ENCODE data around the gene SRL. TPM values are rescaled to one million over a fixed set of nuclear protein-coding genes. Genes with fewer than 3 reads are reported as not detected.

The SRL gene
- total RNA-seq, 1 experiment from 2014 or later = not detected

DNA sequence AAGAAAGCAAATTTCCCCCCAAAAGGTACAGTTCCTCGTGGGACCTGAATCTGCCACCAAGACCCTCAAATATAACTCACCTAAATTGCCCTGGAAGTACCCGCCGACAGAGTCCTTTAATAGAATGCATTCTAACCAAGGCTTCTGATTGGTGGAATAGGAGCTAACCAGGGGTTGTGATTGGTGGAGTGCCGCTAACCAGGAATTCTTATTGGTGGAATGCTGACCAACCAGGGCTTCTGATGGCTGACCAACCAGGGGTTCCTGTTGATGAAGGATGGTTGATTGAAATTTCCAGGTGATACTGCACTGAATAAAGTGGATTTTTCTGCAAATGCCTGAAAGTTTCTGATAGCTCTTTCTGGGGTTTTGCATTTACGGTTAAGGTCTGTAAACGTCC lies 24.5 kb upstream of the SRL start:
- no peak overlapping the region for H3K4me2 ChIP-seq (ENCODE audit: low read length)
- no peak overlapping the region for H3K4me3 ChIP-seq (ENCODE audit: low read length)
- H3K9me3 ChIP-seq (ENCODE audit: low read length) = no peaks in the 10 kb centered on the region
- ATAC-seq (no peak), DNase-seq (peak; percentile 21)
- H3F3A ChIP-seq (ENCODE audit: low read length, unreplicated experiment) = no peaks in the 10 kb centered on the region
- peaks cover 5% of the 10 kb centered on the region; the same call in 1 of the 2 replicates for H4K20me1 ChIP-seq (ENCODE audit: low read length)
- peaks cover 86% of the 10 kb centered on the region for H3K79me2 ChIP-seq (ENCODE audit: low read length)
- POLR2A ChIA-PET (ENCODE audit: unreplicated experiment) = no interaction called here
- H3K36me3 ChIP-seq (ENCODE audit: low read depth, low read length) = peaks cover 11% of the 10 kb centered on the region; the same call in 1 of the 2 replicates
- intact Hi-C loops (cut with micrococcal nuclease) = no loop called here
- H3K4me1 ChIP-seq (ENCODE audit: insufficient read depth, low read length) = peaks cover 12% of the 10 kb centered on the region
- CTCF ChIA-PET = no interaction called here
- TF ChIP-seq EZH2phosphoT487 (IDR thresholded peaks at IDR 0.05; ENCODE audit: borderline replicate concordance, low read length) (no peak), EZH2 (IDR thresholded peaks at IDR 0.05; ENCODE audit: low read length, unreplicated experiment) (no peak), CTCF (conservative IDR thresholded peaks at IDR 0.05; ENCODE audit: low read depth, low read length) (no peak)
- no peak overlapping the region for H3K9ac ChIP-seq (ENCODE audit: low read length)
- H3K27me3 ChIP-seq (ENCODE audit: low read length) = no peaks in the 10 kb centered on the region
- no peak overlapping the region for H3K27ac ChIP-seq (ENCODE audit: low read length)
- no peaks in the 10 kb centered on the region for H3K9me2 ChIP-seq (replicated peaks; ENCODE audit: low read length)
- no TSS peak for BruUV-seq (replicated peaks)
- H2AFZ ChIP-seq (ENCODE audit: low read length) = no peak overlapping the region

GRCh38 chr16:4265676-4266075 lies 23.8 kb upstream of the SRL start:
- Histone ChIP-seq H3F3A (ENCODE audit: low read length, unreplicated experiment) (no peaks in the 10 kb centered on the region), H3K4me3 (ENCODE audit: low read length) (no peak overlapping the region), H4K20me1 (ENCODE audit: low read length) (peaks cover 5% of the 10 kb centered on the region; the same call in 1 of the 2 replicates), H3K4me1 (ENCODE audit: insufficient read depth, low read length) (peaks cover 6% of the 10 kb centered on the region), H3K9ac (ENCODE audit: low read length) (no peak overlapping the region), H3K9me2 (replicated peaks; ENCODE audit: low read length) (no peaks in the 10 kb centered on the region), H2AFZ (ENCODE audit: low read length) (no peak overlapping the region), H3K9me3 (ENCODE audit: low read length) (no peaks in the 10 kb centered on the region), H3K36me3 (ENCODE audit: low read depth, low read length) (peaks cover 11% of the 10 kb centered on the region; the same call in 1 of the 2 replicates), H3K4me2 (ENCODE audit: low read length) (no peak overlapping the region), H3K27me3 (ENCODE audit: low read length) (no peaks in the 10 kb centered on the region), H3K79me2 (ENCODE audit: low read length) (peaks cover 79% of the 10 kb centered on the region), H3K27ac (ENCODE audit: low read length) (no peak overlapping the region)
- no peak for ATAC-seq
- ChIA-PET CTCF (no interaction called here), POLR2A (ENCODE audit: unreplicated experiment) (no interaction called here)
- no TSS peak for BruUV-seq (replicated peaks)
- TF ChIP-seq CTCF (conservative IDR thresholded peaks at IDR 0.05; ENCODE audit: low read depth, low read length) = no peak
- TF ChIP-seq EZH2 (IDR thresholded peaks at IDR 0.05; ENCODE audit: low read length, unreplicated experiment) = no peak
- TF ChIP-seq EZH2phosphoT487 (IDR thresholded peaks at IDR 0.05; ENCODE audit: borderline replicate concordance, low read length) = no peak
- DNase-seq = no peak
- intact Hi-C loops (cut with micrococcal nuclease) = no loop called here

DNA sequence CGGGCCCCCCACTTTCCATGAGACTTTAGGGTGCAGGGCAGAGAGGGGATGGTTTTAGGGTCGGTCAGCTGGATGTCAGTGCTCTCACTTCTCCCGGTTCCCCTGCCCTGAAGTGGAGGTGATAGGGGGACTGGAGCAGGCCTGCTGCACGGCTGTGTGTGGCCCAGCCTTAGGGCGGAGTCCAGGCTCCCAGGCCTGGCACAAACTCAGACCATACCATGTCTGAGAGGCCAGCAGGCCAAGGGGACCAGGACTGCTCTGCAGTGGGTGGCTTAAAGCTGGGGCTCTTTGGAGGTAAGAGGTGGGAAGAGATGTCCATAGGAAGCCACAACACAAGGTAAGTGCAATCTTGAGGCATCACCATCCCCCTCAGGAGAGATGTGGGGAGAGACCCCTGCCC lies 22.7 kb upstream of the SRL start:
- DNase-seq = no peak
- POLR2A ChIA-PET (ENCODE audit: unreplicated experiment) = no interaction called here
- no peaks in the 10 kb centered on the region for H3K4me1 ChIP-seq (ENCODE audit: insufficient read depth, low read length)
- no peaks in the 10 kb centered on the region for H3K9me3 ChIP-seq (ENCODE audit: low read length)
- CTCF ChIA-PET = no interaction called here
- H3F3A ChIP-seq (ENCODE audit: low read length, unreplicated experiment) = no peaks in the 10 kb centered on the region
- BruUV-seq (replicated peaks) = no TSS peak
- H3K27me3 ChIP-seq (ENCODE audit: low read length) = no peaks in the 10 kb centered on the region
- H3K9ac ChIP-seq (ENCODE audit: low read length) = no peak overlapping the region
- H4K20me1 ChIP-seq (ENCODE audit: low read length) = peaks cover 5% of the 10 kb centered on the region; the same call in 1 of the 2 replicates
- TF ChIP-seq EZH2phosphoT487 (IDR thresholded peaks at IDR 0.05; ENCODE audit: borderline replicate concordance, low read length) (no peak), CTCF (conservative IDR thresholded peaks at IDR 0.05; ENCODE audit: low read depth, low read length) (no peak), EZH2 (IDR thresholded peaks at IDR 0.05; ENCODE audit: low read length, unreplicated experiment) (no peak)
- intact Hi-C loops (cut with micrococcal nuclease) = no loop called here
- H3K79me2 ChIP-seq (ENCODE audit: low read length) = peaks cover 68% of the 10 kb centered on the region
- no peaks in the 10 kb centered on the region for H3K9me2 ChIP-seq (replicated peaks; ENCODE audit: low read length)
- H3K36me3 ChIP-seq (ENCODE audit: low read depth, low read length) = peaks cover 11% of the 10 kb centered on the region; the same call in 1 of the 2 replicates
- H3K27ac ChIP-seq (ENCODE audit: low read length) = no peak overlapping the region
- H2AFZ ChIP-seq (ENCODE audit: low read length) = no peak overlapping the region
- no peak overlapping the region for H3K4me3 ChIP-seq (ENCODE audit: low read length)
- no peak overlapping the region for H3K4me2 ChIP-seq (ENCODE audit: low read length)
- ATAC-seq = no peak

Data from PC-3 (cell line).